Measurements from ENCODE around the gene USP31.

DNA sequence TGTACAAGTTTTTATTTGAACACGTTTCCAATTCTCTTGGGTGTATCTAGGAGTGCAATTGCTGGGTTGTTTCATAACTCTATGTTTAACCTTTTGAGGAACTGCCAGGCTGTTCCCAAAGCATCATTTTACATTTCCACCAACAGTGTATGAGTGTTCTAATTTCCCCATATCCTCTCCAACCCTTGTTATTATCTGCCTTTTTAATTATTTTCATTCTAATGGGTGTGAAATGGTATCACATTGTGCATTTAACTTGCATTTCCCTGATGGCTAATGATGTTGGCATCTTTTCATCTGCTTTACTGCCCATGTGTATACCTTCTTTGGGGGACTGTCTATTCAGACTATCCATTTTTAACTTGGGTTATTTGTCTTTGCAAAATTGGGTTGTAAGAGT, 104.2 kb downstream of the USP31 start:
- TF ChIP-seq CTCF (IDR thresholded peaks at IDR 0.05; ENCODE audit: borderline replicate concordance, extremely low read depth, low read length, poor library complexity, severe bottlenecking), result no peak
- TF ChIP-seq EZH2 (IDR thresholded peaks at IDR 0.05; ENCODE audit: borderline replicate concordance, low read depth, low read length, severe bottlenecking), result no peak
